ENCODE data around the gene MAP3K7.

Gene MAP3K7

GRCh38 chr6:90586836-90587638 lies at the start of gene MAP3K7:
MAP3K7 (minus strand) TSS chr6:90587072; CDS start chr6:90586883, 189 bp downstream.
- peak; percentile 83 to 92 for DNase-seq (ENCODE audit: low read depth in 2 of 2)

DNA sequence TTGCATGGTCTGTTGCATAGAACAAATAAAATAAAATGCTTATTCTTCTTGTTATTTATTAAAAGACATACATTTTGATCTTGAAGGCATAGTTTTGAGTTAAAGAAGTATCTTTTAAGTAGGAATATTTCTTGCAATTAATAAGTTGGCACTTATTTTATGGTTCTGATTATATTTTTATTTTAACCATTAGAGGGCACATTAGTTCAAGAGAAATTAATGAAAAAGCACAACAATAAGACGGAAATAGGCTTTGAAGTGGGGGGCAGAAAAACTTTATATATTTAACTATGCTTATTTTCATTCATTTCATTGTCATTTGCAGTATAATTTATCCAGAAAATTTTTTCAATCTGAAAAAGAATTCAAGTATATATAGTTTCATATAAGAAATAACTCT lies 44.2 kb upstream of the MAP3K7 start:
- no peak for DNase-seq (ENCODE audit: low read depth in 2 of 2)

- no peak for DNase-seq (ENCODE audit: low read depth in 2 of 2)
Observed at GRCh38 chr6:90621581-90621980, 34.7 kb upstream of the MAP3K7 start.

- no peak for DNase-seq (ENCODE audit: low read depth in 2 of 2)
Observed at GRCh38 chr6:90619221-90619620, 32.3 kb upstream of the MAP3K7 start.

- DNase-seq (ENCODE audit: low read depth in 2 of 2) = no peak
Observed at GRCh38 chr6:90612313-90612680, 25.4 kb upstream of the MAP3K7 start.

DNA sequence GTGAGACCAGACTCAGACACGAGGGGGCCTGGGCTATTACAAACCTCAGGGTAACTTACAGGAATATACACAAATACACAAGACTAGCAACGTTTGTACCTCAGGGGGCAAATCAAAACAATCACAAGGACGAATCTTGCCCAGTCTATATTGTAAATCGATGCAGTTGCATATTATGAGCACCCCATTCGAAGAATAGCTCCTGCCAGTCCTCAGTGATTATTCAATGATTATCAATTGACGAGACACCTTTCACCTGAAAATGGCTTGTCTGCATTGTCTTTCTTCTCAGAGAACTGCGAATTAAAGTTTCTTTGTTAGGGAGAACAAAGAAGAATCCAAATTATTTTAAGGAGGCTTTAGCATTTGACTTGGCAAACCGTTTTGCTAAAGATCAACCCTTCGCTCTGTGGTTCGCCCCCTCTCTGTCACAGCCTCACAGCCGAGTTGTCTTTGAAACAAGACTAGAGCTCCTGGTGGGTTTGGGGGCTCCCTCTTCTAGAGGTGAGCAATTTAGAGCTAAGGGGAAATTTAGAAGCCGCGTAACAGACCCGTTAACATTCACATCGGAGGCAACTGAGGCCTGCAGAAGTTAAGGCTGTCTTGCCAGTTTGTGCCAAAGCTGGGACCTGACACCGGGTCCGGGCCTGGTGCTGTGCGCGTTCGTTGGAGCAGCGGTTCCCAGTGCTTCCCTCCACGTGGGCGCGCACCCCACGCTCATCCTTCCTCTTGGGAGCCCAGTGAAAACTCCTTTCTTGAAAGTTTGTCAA lies 24.9 kb upstream of the MAP3K7 start:
- no peak for DNase-seq (ENCODE audit: low read depth in 2 of 2)

DNA sequence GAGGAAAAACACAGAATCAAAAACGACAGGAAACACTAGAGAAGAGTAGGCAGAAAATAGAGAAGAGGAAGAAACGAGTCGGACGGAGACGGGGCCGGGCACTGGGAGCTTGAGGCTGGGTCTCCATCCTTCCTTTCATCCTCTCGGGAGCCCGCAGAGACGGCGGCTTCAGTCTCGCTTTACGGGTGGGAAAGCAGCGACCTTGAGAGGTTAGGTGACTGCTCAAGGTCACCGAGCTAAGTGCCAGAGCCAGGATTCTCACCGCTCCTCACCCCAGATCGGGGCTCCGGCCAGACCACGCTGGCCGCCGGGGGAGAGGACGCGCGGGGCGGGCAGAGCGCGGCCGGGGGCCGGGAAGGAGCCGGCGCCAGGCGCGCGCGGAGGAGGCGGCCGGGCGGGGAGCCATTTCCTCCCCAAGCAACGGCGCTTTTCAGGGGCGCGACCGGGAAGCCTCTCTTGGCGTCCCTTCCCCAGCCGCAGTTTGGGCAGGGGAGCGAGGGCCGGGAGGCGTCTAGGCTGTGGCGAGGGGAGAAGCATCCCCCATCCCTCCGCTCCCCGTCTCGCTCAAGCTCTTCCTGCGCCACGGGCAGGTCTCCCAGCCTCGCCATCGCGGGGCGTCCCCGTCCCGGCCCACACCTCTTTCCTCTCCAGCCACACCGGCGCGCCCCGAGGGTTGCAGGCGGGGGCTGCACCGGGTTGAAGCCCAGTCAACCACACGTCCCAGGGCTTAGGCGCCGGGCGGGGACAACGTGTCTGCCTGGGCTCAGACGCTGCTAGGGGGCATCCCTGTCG lies 24.1 kb upstream of the MAP3K7 start:
- peak in 1 of 2 donors; percentile 45 for DNase-seq (ENCODE audit: low read depth in 2 of 2)

DNA sequence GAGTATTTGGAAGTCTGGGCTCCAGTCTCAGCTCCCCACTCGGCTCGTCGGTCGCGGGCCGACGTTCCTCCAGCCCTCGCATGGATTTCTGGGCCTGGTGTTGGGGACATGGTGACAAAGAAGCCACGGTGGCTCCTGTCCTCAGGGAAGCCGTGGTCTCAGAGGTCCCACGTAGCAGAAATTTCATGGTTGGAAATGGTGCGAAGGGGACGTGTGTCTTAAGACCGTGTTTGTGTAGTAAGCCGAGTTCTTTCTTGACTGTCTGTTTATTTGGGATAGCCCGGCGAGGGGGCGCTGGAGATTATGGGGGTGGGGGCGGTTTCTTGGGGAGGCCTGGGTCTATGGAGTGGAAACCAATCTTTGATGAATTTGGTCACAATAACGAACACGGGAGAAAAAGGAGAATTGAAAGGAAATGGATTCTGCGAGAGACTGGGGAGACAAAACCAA lies 23.5 kb upstream of the MAP3K7 start:
- no peak for DNase-seq (ENCODE audit: low read depth in 2 of 2)

DNA sequence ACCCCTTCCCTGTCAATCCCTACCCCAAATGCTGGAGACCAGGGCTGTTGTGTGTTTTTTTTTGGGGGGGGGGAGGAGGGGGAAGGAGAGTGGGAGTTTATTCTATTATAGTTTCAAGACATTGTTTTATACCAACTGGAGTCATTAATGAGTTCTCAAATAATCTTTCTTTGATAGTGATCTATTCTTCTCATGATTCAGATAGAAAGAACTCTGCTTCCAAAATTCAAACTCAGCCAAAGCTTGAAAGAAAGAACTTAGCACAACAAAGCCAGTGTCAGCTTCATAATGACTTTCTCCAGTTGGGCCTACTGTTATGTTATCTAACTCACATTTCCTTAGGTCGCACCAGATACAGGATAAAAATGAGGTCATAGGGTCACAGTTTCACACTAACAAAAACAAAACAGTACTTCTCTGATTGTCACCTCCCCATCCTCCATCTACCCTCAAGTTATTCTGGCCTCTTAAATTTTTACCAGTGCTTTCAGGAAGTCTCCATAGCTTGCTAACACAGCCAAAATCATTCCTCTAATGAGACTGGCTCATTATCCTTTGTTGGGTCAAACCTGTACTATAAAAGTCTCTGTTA lies 19.0 kb upstream of the MAP3K7 start:
- DNase-seq (ENCODE audit: low read depth in 2 of 2) = no peak

- DNase-seq (ENCODE audit: low read depth in 2 of 2) = no peak
Observed at GRCh38 chr6:90604546-90604945, 17.7 kb upstream of the MAP3K7 start.

GRCh38 chr6:90599151-90599550 lies 12.3 kb upstream of the MAP3K7 start:
- no peak for DNase-seq (ENCODE audit: low read depth in 2 of 2)

DNA sequence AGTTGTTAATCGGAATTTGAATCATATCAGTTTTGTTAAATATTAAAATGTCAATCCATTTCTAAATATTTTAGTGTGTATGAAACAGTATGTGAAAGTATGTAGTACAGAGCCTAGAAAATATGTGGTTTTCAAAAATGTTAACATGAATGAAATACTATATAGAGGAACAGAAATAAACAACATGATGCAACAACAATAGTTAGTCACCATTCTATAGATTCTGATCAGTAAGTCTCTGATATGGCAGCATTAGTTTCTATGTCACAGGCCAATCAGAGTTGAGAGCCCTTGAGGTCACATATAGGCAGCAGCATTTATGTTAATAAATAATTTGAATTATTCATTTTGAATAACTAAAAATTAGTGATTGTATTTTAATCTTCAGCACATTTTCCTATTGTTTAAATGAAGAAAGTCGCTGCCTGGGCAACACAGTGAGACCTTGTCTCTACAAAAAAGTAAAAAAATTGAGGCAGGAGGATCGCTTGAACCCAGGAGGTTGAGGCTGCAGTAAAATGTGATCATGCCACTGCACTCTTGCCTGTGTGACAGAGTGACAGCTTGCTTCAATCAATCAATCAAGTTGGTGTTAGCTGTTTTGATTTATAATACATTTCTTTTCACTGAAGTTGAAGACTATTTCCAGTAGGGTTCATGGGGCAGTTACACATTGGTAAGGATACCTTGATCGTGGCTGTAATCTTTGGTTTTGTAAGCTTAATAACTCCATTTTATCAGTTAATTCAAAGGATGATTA lies 11.5 kb upstream of the MAP3K7 start:
- DNase-seq (ENCODE audit: low read depth in 2 of 2) = no peak

DNA sequence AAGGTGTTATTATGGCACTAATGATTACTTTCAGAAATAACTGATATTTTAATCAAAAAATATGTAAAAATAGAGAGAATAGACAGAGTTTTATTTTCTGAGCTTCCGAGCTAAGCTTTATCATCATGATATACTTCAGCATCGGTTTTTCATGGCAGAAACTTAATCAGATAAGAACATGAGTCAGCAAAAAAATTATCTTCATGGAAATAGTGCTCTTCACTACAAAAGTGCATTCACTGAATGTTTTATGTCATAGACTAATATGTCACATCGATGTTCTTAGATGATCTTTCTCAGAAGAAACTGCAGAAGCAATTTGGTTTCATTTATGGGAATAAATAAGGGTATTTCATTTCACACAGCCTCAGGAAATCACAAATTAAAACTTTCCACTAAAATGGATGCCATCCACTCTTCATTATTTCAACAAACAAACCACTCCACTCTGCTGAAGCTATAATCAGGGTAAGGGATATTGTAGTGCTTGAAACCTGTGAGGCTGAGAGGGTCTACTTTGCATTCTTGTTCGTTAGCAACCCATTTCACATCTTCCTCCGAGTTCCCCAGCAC lies 10.2 kb upstream of the MAP3K7 start:
- no peak for DNase-seq (ENCODE audit: low read depth in 2 of 2)

GRCh38 chr6:90595854-90596253 lies 9.0 kb upstream of the MAP3K7 start:
- DNase-seq (ENCODE audit: low read depth in 2 of 2) = no peak

GRCh38 chr6:90586546-90586835 lies 381 bp downstream of the MAP3K7 start:
- no peak for DNase-seq (ENCODE audit: low read depth in 2 of 2)

DNA sequence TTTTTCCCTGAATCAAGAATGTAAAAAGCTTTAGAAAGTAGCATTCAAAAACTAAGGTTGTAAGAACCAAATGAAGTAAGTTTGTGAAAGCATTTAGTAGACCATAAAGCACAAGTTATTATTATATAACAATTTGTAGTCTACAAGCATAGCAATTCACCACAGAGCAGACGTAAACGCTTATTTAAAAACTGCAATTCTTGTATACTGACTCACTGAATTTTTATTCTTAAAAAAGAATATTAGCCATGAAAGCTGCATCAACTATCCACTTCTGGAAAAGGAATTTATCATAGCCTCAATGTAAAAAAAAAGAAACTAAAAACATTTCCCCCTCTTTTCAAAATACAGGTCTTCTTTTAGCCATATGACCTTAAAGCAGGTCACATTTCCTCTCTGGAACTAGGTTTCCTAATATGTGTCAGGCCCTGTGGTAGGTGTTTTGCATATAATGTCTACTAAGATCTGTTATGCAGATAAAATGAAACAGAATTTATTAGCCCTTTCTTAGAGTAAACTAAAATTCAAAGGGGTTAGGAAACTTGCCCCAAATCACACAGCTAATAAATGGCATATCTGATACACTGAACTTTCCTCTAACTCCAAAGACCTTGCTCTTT lies 2.1 kb downstream of the MAP3K7 start:
- no peak for DNase-seq (ENCODE audit: low read depth in 2 of 2)

DNA sequence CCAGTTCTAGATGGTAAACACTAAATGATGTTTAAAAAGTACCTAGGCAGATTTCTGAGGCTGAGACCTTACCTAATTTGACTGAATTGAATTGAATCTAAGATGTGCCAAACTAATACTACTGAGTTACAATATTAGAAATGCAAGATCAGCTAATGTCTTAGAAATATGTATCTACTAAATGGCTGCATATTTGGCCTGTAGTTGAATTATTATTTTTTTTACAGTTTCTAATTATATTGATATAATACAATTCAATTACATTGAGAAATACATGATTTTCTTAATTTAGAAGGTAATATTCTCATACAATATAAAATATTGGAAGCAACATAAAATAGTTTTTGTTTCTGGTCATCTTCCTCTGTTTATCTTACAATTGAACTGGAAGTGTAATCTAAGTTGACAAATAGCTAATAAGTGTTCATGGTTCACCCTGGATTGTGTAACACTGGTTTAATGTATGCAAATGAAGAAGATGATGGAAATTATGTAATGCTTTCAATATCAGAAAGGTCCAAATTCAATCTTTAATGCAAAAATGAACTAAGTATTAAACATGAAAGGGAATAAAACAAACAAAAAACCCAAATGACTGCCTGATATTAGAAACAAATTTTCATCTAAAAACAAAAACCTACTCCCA lies 2.9 kb downstream of the MAP3K7 start:
- DNase-seq (ENCODE audit: low read depth in 2 of 2) = no peak

DNA sequence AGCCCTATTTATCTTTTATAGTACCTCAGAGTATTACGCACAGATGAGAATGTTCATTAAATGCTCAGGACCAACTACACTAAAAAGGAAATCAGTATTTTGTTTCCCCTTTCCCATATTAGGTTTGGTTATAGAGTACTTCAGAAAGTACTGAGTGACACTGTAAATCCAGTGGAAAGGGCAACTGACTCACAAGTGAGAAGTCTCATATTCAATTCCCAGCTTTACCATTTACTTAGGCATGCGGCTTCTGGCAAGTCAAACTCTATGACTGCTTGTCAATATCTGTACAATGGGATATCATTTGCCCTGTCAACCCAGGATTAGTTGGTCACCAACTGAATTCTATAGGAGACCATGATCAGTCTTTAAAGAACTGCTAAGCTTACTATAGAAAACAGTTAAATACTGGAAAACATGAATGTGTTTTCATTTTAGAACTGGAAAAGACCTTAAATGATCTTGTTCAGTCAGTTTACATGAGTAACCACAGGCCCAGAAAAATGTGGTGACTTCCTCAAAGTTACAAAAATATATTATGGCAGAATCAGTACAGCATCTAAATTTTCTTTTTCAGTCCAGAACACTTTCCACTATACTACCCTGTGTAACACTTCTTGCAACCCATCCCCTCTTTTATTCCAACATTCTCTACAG lies 3.6 kb downstream of the MAP3K7 start:
- no peak for DNase-seq (ENCODE audit: low read depth in 2 of 2)

GRCh38 chr6:90581146-90581545 lies 5.7 kb downstream of the MAP3K7 start:
- DNase-seq (ENCODE audit: low read depth in 2 of 2) = no peak

Measured in stimulated activated CD8-positive, alpha-beta memory T cell treated with anti-CD3 and anti-CD28 coated beads, Interleukin-2, amount 100 ng/mL, for 48 hours (primary cell).